ENCODE results near the gene ATP1A1.

DNA sequence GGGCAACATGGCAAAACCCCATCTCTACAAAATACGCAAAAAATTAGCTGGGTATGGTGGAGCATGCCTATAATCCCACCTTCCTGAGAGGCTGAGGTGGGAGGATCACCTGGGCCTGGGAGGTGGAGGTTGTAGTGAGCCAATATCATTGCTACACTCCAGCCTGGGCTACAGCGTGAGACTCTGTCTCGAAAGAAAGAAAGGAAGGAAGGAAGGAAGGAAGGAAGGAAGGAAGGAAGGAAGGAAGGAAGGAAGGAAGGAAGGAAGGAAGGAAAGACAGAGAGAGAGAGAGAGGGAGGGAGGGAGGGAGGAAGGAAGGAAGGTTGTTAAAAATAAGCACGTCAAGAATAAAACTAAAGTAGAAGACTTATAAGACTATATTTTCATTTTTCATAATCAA is 17.0 kb upstream of the ATP1A1 start:
- TF ChIP-seq, protein P1, sequence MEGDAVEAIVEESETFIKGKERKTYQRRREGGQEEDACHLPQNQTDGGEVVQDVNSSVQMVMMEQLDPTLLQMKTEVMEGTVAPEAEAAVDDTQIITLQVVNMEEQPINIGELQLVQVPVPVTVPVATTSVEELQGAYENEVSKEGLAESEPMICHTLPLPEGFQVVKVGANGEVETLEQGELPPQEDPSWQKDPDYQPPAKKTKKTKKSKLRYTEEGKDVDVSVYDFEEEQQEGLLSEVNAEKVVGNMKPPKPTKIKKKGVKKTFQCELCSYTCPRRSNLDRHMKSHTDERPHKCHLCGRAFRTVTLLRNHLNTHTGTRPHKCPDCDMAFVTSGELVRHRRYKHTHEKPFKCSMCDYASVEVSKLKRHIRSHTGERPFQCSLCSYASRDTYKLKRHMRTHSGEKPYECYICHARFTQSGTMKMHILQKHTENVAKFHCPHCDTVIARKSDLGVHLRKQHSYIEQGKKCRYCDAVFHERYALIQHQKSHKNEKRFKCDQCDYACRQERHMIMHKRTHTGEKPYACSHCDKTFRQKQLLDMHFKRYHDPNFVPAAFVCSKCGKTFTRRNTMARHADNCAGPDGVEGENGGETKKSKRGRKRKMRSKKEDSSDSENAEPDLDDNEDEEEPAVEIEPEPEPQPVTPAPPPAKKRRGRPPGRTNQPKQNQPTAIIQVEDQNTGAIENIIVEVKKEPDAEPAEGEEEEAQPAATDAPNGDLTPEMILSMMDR (conservative IDR thresholded peaks at IDR 0.05; ENCODE audit: low read depth, low read length) = no peak
- TF ChIP-seq EZH2phosphoT487 (IDR thresholded peaks at IDR 0.05; ENCODE audit: borderline replicate concordance, low read length) = no peak
- TF ChIP-seq EZH2 (IDR thresholded peaks at IDR 0.05; ENCODE audit: low read length, unreplicated experiment) = no peak

Data from PC-3 (cell line).